HG03139 (cell line): ENCODE results near the gene LRBA.

ENCODE experiments used
- ATAC-seq: cut with Tn5 transposase; IDR thresholded peaks from one replicate; pipeline ENCODE4 v1.9.1; 2021; ENCODE audit not compliant: unreplicated experiment

Gene LRBA

GRCh38 chr4:150598909-150599308 is 416.2 kb downstream of the LRBA start:
- ATAC-seq = no peak

- no peak for ATAC-seq
Observed at GRCh38 chr4:150593996-150594395, 421.1 kb downstream of the LRBA start.

- ATAC-seq = no peak
Observed at GRCh38 chr4:150591904-150592303, 423.2 kb downstream of the LRBA start.

- no peak for ATAC-seq
Observed at GRCh38 chr4:150591406-150591805, 423.7 kb downstream of the LRBA start.

GRCh38 chr4:150590631-150591030 is 424.5 kb downstream of the LRBA start:
- no peak for ATAC-seq

GRCh38 chr4:150589157-150589556 is 425.9 kb downstream of the LRBA start:
- no peak for ATAC-seq

GRCh38 chr4:150588316-150588715 is 426.8 kb downstream of the LRBA start:
- ATAC-seq = no peak

- ATAC-seq = no peak
Observed at GRCh38 chr4:150586162-150586810, 428.8 kb downstream of the LRBA start.

- ATAC-seq = no peak
Observed at GRCh38 chr4:150585611-150586010, 429.5 kb downstream of the LRBA start.

GRCh38 chr4:150584111-150584915 is 430.8 kb downstream of the LRBA start:
- no peak for ATAC-seq

- no peak for ATAC-seq
Observed at GRCh38 chr4:150583287-150584110, 431.6 kb downstream of the LRBA start.

GRCh38 chr4:150582873-150583286 is 432.2 kb downstream of the LRBA start:
- no peak for ATAC-seq

GRCh38 chr4:150582146-150582872 is 432.8 kb downstream of the LRBA start, which contains the start of gene MAB21L2:
TSS of gene MAB21L2 (plus strand) at chr4:150582151. CDS start at chr4:150583030, 879 bp downstream.
- ATAC-seq = no peak

GRCh38 chr4:150581641-150582051 is 433.4 kb downstream of the LRBA start:
- ATAC-seq = no peak

GRCh38 chr4:150581056-150581605 is 434.0 kb downstream of the LRBA start:
- no peak for ATAC-seq

GRCh38 chr4:150580306-150580705 is 434.8 kb downstream of the LRBA start:
- ATAC-seq = no peak

- no peak for ATAC-seq
Observed at GRCh38 chr4:150579551-150580234, 435.4 kb downstream of the LRBA start.

GRCh38 chr4:150578745-150579501 is 436.2 kb downstream of the LRBA start:
- ATAC-seq = no peak

- no peak for ATAC-seq
Observed at GRCh38 chr4:150577796-150578195, 437.3 kb downstream of the LRBA start.
